CD4-positive, alpha-beta T cell treated with Interleukin-17A for 1 hour (primary cell): ENCODE data around the gene ANO6.

Source experiments
- DNase-seq: peaks from one replicate; pipeline ENCODE4 v3.0.0-alpha.2; 2020

Gene ANO6

GRCh38 chr12:45415393-45415817 is 199.5 kb downstream of the ANO6 start:
- DNase-seq = no peak

GRCh38 chr12:45416126-45416525 is 200.2 kb downstream of the ANO6 start:
- no peak for DNase-seq

GRCh38 chr12:45418520-45418919 is 202.6 kb downstream of the ANO6 start:
- no peak for DNase-seq

- DNase-seq = no peak
Observed at GRCh38 chr12:45419317-45419814, 203.5 kb downstream of the ANO6 start.

- DNase-seq = no peak
Observed at GRCh38 chr12:45421736-45422135, 205.8 kb downstream of the ANO6 start.

GRCh38 chr12:45423931-45424330 is 208.0 kb downstream of the ANO6 start:
- DNase-seq = no peak

GRCh38 chr12:45425426-45425825 is 209.5 kb downstream of the ANO6 start:
- DNase-seq = no peak

- DNase-seq = no peak
Observed at GRCh38 chr12:45426294-45426693, 210.4 kb downstream of the ANO6 start.

GRCh38 chr12:45427042-45427441 is 211.1 kb downstream of the ANO6 start:
- no peak for DNase-seq

- DNase-seq = no peak
Observed at GRCh38 chr12:45429831-45430230, 213.9 kb downstream of the ANO6 start.

GRCh38 chr12:45431126-45431525 is 215.2 kb downstream of the ANO6 start:
- DNase-seq = no peak

GRCh38 chr12:45432710-45433109 is 216.8 kb downstream of the ANO6 start:
- no peak for DNase-seq

- no peak for DNase-seq
Observed at GRCh38 chr12:45433441-45433868, 217.6 kb downstream of the ANO6 start.

- DNase-seq = no peak
Observed at GRCh38 chr12:45434094-45434493, 218.2 kb downstream of the ANO6 start.

GRCh38 chr12:45435945-45436710 is 220.2 kb downstream of the ANO6 start:
- DNase-seq = peak; percentile 2

- DNase-seq = no peak
Observed at GRCh38 chr12:45439039-45439438, 223.1 kb downstream of the ANO6 start.

GRCh38 chr12:45446013-45446412 is 230.1 kb downstream of the ANO6 start:
- DNase-seq = no peak

- no peak for DNase-seq
Observed at GRCh38 chr12:45458238-45458637, 242.3 kb downstream of the ANO6 start.

GRCh38 chr12:45458854-45459807 is 243.2 kb downstream of the ANO6 start:
- no peak for DNase-seq

- DNase-seq = no peak
Observed at GRCh38 chr12:45462506-45462905, 246.6 kb downstream of the ANO6 start.

GRCh38 chr12:45464699-45465098 is 248.8 kb downstream of the ANO6 start:
- DNase-seq = no peak

GRCh38 chr12:45468751-45469615 is 253.1 kb downstream of the ANO6 start:
- DNase-seq = no peak

GRCh38 chr12:45469902-45470301 is 254.0 kb downstream of the ANO6 start:
- peak; percentile 10 for DNase-seq
